ENCODE data around the gene ST3GAL5.
"Not testable (repeated sequence)": the region's sequence is repeated elsewhere in the genome, so short reads cannot be mapped to it uniquely, and the experiment has no call there.

The ST3GAL5 gene

DNA sequence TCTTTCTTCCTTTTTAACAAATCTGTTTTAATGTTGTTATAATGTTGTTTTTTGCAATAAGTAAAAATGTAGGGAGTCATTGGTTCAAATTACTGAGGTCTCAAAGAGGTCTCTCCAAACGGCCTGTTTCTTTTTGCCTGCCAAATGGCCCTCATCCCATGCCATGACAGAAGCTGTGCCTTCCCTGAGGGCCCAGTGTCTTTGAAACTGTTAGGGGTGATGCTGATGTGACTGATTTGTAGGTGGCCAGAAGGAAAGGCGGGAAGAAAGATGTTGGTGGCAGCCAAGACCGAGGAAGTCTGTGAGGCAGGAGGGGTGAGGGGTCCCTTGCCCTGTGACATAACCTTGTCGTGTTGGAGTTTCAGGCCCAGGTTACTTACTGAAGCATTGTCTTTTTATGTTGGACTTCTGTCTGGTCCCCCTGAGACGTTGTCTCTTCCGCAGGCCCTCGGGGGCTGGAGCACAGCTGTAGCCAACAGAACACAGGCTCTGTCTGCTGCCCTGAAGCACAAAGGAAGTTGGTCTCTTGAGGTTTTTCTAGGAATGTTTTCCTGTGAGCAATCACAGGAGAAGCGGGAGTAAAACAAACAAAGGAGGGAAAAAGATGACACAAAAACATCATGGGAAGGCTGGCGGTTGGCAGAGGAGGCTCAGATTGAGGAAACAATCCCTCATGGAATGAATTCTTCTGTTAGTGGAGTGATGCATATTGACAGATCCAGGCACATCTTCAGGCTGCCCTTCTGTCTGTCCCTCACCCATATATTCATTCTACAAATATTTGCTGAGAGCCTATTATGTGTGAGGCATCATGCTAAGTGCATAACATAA lies 4.9 kb upstream of the ST3GAL5 start:
- no peak for DNase-seq

GRCh38 chr2:85892216-85892944 lies 3.6 kb upstream of the ST3GAL5 start:
- no peak for DNase-seq

GRCh38 chr2:85890522-85891176 lies 1.9 kb upstream of the ST3GAL5 start:
- no peak for DNase-seq

DNA sequence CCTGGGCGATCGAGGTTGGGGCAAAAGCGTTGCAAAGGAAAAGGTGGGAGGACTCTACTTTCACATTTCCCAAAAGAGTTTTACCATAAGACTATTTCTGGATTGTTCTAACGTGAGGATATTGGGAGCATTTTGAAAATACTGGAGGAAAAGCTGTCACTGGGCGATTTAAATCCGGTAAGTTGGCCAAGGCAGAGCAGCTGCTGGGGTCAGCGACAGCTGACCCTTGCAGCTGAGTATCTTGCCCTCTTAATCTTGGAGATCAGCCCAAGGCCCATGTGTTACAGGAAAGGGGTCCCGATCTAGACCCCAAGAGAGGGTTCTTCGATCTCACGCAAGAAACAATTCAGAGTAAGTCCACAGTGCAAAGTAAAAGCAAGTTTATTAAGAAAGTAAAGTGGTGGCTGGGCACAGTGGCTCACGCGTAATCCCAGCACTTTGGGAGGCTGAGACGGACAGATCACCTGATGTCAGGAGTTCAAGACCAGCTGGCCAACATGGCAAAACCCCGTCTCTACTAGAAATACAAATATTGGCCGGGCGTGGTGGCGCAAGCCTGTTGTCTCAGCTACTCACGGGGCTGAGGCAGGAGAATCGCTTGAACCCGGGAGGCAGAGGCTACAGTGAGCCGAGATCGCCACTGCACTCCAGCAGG lies 964 bp upstream of the ST3GAL5 start:
- DNase-seq, result no peak

GRCh38 chr2:85888020-85888683 lies 638 bp downstream of the ST3GAL5 start:
- peak; percentile 39 for DNase-seq

DNA sequence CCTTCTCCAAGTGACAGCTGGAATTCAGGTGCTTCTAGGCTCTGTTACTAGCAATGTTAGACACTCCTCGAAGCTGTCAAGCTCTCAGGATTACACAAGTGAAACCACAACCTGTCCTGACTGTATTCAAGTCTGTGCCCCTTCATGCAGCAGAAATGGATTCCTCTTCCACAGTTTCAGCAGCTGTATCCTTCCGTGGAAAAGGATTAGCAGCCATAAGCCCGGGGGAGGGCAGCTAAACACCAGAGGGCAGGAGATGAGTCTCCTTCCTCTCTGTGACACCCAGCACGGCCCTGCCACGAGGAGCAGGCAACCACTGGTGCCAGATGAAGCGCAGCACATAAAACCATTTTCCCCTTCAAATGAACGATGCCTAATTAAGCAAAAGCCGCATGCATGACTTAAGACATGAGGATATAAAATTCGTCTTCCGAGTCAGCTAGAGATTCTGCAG lies 1.2 kb downstream of the ST3GAL5 start:
- DNase-seq, result peak; percentile 20

GRCh38 chr2:85886590-85886989 lies 2.2 kb downstream of the ST3GAL5 start:
- no peak for DNase-seq

DNA sequence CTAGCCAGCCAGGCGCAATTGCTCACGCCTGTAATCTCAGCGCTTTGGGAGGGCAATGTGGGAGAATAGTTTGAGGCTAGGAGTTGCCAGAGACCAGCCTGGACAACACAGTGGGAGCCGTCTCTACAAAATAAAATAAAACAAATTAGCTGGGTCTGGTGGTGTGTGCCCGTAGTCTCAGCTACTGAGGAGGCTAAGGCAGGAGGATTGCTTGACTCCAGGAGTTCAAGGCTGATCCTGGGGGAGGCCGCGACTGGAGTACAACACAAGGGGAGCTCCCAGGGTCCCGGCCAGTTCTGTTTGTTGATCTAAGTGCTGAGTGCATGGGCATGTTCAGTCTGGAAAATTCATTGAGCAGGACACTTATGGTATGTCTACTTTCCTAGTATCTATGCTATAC lies 2.6 kb downstream of the ST3GAL5 start:
- no peak for DNase-seq

DNA sequence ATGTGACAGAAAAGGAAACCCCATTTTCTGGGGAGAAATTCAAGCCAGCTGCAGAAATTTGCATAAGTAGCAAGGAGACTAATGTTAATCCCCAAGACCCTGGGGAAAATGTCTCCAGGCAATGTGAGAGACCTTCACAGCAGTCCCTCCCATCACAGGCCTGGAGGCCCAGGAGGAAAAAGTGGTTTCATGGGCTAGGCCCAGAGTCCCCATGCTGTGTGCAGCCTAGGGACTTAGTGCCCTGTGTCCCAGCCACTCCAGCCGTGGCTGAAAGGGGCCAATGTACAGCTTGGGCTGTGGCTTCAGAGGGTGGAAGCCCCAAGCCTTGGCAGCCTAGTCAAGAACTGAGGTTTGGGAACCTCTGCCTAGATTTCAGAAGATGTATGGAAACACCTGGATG lies 7.0 kb downstream of the ST3GAL5 start:
- DNase-seq, result not testable (repeated sequence)

DNA sequence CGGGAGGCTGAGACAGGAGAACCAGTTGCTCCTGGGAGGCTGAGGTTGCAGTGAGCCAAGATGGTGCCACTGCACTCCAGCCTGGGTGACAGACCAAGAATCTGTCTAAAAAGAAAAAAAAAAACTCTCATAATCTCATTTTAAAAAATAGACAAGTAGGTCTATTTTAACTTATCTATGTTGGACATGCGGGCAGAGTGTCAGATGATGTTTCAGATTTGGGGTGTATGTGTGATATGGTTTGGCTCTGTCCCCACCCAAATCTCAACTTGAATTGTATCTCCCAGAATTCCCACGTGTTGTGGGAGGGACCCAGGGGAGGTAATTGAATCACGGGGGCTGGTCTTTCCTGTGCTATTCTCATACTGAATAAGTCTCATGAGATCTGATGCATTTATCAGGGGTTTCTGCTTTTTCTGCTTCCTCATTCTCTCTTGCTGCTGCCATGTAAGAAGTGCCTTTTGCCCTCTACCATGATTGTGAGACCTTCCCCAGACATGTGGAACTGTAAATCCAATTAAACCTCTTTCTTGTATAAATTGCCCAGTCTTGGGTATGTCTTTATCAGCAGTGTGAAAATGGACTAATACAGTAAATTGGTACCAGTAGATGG lies 8.0 kb downstream of the ST3GAL5 start:
- DNase-seq, result not testable (repeated sequence)

- no peak for DNase-seq
Observed at GRCh38 chr2:85878719-85879370, 9.9 kb downstream of the ST3GAL5 start.

GRCh38 chr2:85875350-85876050 lies 13.3 kb downstream of the ST3GAL5 start:
- DNase-seq, result no peak

- DNase-seq, result no peak
Observed at GRCh38 chr2:85873679-85874078, 15.1 kb downstream of the ST3GAL5 start.

DNA sequence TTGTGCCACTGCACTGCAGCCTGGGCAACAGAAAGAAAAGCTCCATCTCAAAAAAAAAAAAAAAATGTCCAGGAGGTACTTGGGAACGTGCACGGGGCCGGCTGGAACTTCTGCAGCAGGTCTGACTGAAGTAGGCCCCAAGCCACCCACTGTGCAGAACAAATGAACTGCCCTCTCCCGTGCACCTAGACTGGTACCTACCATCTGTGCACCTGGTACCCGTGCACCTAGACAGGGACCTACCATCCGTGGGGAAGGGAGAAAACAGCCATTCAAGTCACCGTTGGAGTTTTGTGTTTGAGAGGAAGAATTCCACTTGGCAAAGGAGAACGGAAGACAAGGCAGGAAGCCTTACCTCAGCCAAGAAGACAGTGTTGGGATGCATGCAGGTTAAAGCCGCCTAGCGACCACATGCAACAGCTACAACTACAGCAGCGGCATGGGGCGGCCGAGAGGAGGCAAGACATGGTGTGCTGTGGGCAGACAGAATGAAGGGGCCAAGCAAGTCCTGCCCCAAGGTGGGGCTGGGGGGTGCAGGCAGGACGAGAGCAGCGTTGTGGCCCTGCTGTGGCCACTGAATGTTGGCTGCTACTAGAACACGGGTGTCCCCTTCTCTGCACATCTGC lies 16.1 kb downstream of the ST3GAL5 start:
- no peak for DNase-seq

DNA sequence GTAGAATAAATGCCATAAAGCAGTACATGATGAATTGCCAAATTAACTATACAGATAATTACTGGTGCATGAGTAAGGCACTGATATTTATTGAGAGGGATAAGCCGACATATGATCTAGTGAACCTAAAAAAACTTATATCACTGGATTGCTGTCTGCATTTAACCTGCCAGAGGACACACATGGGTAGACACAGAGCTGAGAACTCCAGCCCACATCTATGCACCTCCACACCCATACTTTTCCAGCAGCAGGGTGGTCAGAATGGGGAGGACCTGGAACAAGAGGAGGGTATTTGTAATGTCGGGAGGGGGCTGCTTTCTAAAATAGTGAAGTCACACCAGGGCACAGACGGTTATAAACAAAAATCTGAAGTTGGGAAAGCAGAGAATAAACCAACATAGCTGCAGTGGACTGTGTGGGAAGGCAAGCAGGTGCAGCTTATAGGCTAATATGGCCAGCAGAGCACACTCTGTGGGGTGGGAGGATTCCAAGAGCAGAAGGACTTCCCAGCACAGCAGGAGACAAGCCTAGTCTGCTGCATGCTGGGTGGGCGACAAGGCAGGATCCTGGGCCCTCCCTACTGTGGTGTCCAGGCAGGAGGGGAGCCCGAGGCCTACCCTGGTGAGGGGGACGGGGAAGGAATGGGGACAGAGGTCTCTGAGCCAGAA lies 17.2 kb downstream of the ST3GAL5 start:
- no peak for DNase-seq

GRCh38 chr2:85868822-85869221 lies 20.0 kb downstream of the ST3GAL5 start:
- DNase-seq, result no peak

- DNase-seq, result no peak
Observed at GRCh38 chr2:85867556-85868292, 21.1 kb downstream of the ST3GAL5 start.

DNA sequence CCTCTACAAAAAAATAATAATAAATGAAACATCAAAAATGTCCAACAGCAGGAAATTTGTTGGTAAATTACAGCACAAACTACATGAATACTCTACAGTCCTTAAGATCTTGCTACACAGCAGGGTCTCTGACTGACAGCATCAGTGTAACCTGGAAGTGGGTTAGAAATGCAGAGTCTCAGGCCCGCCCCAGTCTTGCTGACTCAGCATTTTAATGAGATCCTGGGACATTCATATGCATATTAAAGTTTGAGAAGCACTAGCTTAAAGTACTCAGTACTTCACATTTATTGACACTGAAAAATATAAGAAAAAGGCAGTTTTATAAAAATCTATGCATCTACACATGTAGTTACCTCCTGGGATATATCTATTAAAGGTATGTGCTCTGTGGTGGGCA lies 21.7 kb downstream of the ST3GAL5 start:
- DNase-seq, result no peak

GRCh38 chr2:85866165-85866659 lies 22.6 kb downstream of the ST3GAL5 start:
- no peak for DNase-seq
